GM19328 (cell line): Measurements from ENCODE around the gene CACNA2D3.
"Not testable (repeated sequence)": the region's sequence is repeated elsewhere in the genome, so short reads cannot be mapped to it uniquely, and the experiment has no call there.

ENCODE experiments used
- ATAC-seq: cut with Tn5 transposase; IDR thresholded peaks from one replicate; pipeline ENCODE4 v1.9.1; 2021; ENCODE audit warnings: mild to moderate bottlenecking, moderate library complexity; ENCODE audit not compliant: unreplicated experiment

CACNA2D3 gene

DNA sequence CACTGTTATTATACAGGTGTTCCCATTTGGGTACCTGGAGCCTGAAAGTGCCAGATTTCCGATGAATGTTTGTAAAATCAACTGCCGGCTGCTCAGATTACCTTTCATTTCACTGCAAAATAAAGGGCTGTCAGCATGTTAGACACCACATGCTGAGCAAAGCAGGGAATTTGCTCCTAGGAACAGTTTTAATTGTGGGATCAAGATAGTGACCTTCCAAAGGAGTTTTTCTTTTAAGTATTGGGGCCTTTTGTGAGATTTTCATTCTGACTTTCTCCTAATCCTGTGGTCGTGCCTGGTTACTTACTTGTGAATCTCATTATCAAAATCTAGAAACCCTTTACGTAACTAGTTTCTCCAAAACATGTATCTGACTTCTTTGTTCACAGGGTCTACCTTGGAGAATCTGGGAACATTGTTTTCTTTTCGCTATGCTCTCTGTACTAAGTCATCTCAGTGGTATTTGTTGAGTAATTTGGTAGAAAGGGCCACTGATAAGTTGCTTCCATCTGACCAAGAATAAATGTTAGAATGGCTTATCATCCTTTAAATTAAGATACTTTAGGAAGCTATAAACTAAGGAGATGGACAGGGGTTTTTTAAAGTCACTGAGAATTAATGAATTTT, 846.3 kb downstream of the CACNA2D3 start:
- no peak for ATAC-seq

DNA sequence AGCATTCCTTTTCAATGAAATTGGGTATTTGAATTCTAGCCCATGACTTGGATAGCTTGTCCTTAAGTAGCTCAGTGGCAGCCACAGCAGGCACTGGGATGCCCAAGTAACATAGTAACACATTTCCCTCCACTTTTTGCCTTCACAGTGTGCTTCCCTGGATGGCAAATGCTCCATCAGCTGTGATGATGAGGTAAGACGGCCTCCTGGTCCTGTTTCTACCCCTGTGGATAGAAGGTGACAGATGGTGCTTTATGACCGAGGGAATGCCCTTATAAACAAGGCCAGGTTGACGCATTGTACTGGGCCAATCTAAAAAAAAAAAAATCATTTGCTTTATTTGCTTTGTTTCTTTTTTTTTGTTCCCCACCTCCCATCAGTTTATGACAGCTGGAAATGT, 847.3 kb downstream of the CACNA2D3 start:
- no peak for ATAC-seq

DNA sequence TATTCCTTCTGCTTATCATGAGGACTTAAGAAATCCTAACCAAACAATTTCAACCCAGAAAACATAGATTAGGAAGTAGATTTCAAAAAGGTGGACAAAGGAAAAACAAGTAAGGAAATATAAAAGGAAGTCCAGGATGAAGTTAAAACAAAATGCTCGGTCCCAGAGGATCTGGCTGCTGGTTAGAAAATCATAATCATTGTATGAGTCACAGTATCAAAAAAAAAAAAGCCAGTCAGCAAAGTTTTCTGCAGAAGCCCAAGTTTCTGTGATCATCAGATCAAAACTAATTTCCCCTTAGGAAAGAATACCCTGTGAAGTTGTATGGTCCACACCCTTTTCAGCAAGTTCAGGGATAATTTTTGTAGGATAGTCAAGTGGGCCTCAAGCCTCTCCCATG, 848.5 kb downstream of the CACNA2D3 start:
- no peak for ATAC-seq

GRCh38 chr3:54977439-54977838, 855.1 kb downstream of the CACNA2D3 start:
- ATAC-seq: no peak

GRCh38 chr3:54977946-54978345, 855.6 kb downstream of the CACNA2D3 start:
- not testable (repeated sequence) for ATAC-seq

DNA sequence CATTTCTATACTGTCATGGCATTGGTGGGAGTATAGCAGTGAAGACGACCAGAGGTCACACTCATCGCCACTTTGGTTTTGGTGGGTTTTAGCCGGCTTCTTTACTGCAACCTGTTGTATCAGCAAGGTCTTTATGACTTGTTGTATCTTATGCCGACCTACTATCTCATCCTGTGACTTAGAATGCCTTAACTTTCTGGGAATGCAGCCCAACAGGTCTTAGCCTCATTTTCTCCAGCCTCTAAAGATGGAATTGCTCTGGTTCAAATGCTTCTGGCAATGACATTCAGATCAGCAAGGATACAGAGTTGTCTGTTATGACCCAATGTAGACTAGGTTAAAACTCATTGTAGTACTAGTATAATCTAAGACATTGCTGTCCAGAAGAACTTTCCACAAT, 860.5 kb downstream of the CACNA2D3 start:
- ATAC-seq: no peak

DNA sequence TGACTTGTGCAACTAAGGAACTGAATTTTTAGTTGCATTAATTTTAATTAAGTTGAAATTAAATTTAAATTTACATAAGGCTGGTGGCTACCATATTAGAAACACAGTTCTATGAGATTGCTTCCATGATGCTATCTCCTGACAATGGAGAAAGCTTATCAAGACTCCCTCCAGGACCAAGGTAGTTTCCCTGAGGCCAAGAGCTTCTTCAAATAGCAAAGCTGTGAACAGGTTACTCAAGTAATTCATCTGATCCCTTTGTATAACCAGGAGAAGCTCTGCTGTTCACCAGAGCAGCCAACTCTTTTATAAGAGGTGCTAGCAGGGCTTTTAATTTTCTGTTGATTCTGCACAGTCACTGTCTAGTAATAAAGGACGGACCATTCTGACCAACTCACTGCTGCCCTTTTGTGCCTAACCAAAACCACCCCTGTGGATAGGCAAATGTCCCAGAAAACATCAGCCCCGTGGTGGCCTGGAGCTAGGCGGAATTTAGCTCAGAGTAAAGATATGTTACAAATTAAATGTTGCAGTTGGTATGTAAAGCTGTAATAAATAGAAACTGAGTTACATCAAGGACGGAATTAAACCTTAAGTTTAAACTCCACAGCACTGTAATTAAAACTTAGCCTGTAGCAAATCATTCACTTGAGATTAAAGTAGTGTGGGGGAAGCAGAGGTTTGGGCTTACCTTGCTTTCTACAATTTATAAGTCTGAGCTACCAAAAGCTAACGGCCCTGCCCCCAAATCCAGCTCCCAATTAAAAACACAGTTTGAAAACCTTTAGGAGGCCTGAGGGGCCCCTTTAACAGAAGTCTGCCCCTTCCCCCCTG, 861.1 kb downstream of the CACNA2D3 start:
- ATAC-seq: no peak

GRCh38 chr3:54985856-54986255, 863.5 kb downstream of the CACNA2D3 start:
- ATAC-seq: no peak

GRCh38 chr3:54986294-54986693, 863.9 kb downstream of the CACNA2D3 start:
- no peak for ATAC-seq

DNA sequence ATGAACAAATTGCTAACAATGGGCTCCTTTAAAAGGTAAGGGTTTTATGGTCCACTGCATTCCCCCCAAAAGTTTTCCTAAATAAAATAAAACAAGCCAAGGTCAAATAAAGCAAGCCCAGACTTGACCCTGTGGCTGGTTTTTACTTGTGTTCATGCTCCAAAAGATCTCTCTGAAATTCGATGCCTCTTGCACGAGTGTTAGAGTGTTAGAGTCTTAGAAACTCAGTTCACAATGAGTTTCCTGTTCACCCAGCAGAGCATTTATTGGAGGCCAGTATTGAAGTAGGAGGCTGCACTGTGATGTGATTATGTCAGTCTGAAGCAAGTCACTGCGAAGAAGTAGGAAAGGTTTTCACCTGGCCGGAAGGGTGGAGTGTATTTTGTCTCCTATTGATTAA, 865.4 kb downstream of the CACNA2D3 start:
- ATAC-seq: no peak

- no peak for ATAC-seq
Measured at GRCh38 chr3:54988302-54988837, 866.0 kb downstream of the CACNA2D3 start.

DNA sequence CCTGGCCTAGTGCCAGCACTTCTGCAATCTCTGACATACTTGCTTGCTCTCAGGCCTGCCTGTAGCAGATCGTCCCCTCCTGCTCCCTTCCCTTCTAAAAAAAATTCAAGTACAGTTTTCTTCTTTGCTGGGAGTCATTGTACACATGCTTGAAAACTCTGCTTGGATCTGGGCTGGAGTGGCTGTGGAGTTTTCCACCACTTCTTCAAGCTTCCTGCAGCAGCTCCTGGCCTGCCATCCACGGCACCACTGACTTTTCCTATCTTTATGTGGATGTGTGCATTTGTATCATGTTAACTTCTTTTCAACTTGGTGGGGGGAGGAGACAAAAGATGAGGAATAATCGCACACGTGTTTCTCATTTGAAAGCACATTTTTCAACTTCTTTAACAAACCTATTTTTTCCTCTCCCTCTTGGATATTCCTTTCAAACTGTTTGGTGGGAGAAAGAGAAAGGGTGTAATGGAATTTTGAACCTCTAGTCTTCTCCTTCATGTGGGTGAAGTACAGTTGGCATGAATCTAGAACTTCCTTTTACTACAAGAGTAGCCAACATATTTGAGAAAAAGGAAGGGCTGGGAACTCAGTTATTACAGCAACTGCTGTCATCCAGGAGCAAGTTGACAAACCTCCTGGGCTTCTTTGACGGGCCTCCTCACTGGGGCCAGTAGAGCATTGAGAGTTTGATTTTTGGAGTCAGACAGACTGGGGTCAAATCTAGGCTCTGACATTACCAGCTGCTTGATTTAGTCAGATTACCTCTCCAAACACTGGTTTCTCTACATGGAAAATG, 866.7 kb downstream of the CACNA2D3 start:
- ATAC-seq: no peak

- ATAC-seq: no peak
Measured at GRCh38 chr3:54994111-54994513, 871.8 kb downstream of the CACNA2D3 start.

GRCh38 chr3:54999159-54999558, 876.8 kb downstream of the CACNA2D3 start:
- ATAC-seq: no peak

- no peak for ATAC-seq
Measured at GRCh38 chr3:54999811-55000210, 877.5 kb downstream of the CACNA2D3 start.

- no peak for ATAC-seq
Measured at GRCh38 chr3:55000546-55000945, 878.2 kb downstream of the CACNA2D3 start.

DNA sequence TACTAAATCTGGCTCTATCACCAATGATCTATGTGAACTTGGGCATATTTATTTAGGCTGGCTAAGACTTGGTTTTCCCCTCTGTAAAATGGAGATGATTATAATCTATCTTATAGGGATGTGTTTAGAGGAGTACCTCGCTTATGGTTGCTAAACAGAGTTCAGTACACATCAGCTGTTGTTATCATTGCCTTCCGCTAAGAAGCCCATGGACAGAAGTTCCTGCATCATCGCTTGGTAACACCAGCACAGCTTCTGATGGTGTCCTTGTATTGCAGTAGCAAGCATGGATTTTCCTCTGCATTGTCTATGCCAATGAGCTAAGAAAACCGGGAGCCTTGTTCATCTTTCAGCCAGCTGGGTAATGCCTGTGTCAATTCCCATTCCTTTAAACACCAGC, 878.6 kb downstream of the CACNA2D3 start:
- ATAC-seq: no peak

GRCh38 chr3:55002416-55002930, 880.1 kb downstream of the CACNA2D3 start:
- ATAC-seq: no peak

- ATAC-seq: no peak
Measured at GRCh38 chr3:55006244-55006676, 883.9 kb downstream of the CACNA2D3 start.

DNA sequence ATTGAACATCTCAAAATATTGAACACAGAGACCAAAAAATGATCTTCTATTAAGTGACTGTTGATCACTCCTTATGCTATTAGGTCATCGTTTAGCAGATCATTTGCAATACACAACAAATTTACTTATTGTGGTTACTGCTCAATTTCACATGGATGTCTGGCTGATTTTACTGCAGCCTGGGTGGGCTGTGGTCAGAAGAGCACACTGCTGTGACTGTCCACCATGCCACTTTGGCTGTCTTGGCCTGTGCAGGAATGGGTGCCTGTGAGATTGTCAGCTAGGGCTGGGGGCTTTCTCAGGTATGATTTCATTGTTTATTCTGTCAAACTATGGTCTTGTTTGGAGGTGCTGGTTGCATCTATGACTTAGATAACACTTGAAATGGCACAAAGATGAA, 885.6 kb downstream of the CACNA2D3 start:
- ATAC-seq: no peak

GRCh38 chr3:55009372-55009771, 887.0 kb downstream of the CACNA2D3 start:
- no peak for ATAC-seq
